ENCODE results near the gene RNASEL. TPM values are rescaled to one million over a fixed set of nuclear protein-coding genes. Genes with fewer than 3 reads are reported as not detected.

RNASEL gene
- total RNA-seq, 3 donors from 2014 or later, result 14.3 to 23.9 (median 16.3) TPM

- Histone ChIP-seq H3K4me1 (ENCODE audit: low read depth) (peaks cover 10% of the 10 kb centered on the region), H3K36me3 (ENCODE audit: low read depth) (no peaks in the 10 kb centered on the region), H3K4me3 (no peak overlapping the region), H3K9me3 (no peaks in the 10 kb centered on the region)
- intact Hi-C loops (cut with DNase I, micrococcal nuclease), result loop anchor here (2.0 kb wide), 1 partner anchor 185 kb away; no protein-coding TSS in a partner anchor
- TF ChIP-seq CTCF (IDR thresholded peaks at IDR 0.05), result no peak
- DNase-seq (no peak), ATAC-seq (no peak)
Observed at GRCh38 chr1:182601913-182602312, 12.9 kb upstream of the RNASEL start.

GRCh38 chr1:182601416-182601786 is 12.3 kb upstream of the RNASEL start:
- intact Hi-C loops (cut with DNase I, micrococcal nuclease), result loop anchor here (2.0 kb wide), 1 partner anchor 185 kb away; no protein-coding TSS in a partner anchor
- TF ChIP-seq CTCF (IDR thresholded peaks at IDR 0.05), result peak; percentile 62
- DNase-seq, result peak in 1 of 3 donors; percentile 67
- Histone ChIP-seq H3K9me3 (no peaks in the 10 kb centered on the region), H3K4me1 (ENCODE audit: low read depth) (peaks cover 10% of the 10 kb centered on the region), H3K36me3 (ENCODE audit: low read depth) (no peaks in the 10 kb centered on the region), H3K4me3 (no peak overlapping the region)
- ATAC-seq, result peak; percentile 50

- H3K4me1 ChIP-seq (ENCODE audit: low read depth), result peaks cover 10% of the 10 kb centered on the region
- no peaks in the 10 kb centered on the region for H3K36me3 ChIP-seq (ENCODE audit: low read depth)
- H3K4me3 ChIP-seq, result no peak overlapping the region
- no peak for TF ChIP-seq CTCF (IDR thresholded peaks at IDR 0.05)
- no peak for ATAC-seq
- intact Hi-C loops (cut with DNase I, micrococcal nuclease), result loop anchor here (2.0 kb wide), 1 partner anchor 186 kb away; no protein-coding TSS in a partner anchor
- no peaks in the 10 kb centered on the region for H3K9me3 ChIP-seq
- DNase-seq, result no peak
Observed at GRCh38 chr1:182600745-182601415, 11.8 kb upstream of the RNASEL start.

- Histone ChIP-seq H3K4me1 (ENCODE audit: low read depth) (peaks cover 10% of the 10 kb centered on the region), H3K4me3 (no peak overlapping the region), H3K9me3 (no peaks in the 10 kb centered on the region), H3K36me3 (ENCODE audit: low read depth) (no peaks in the 10 kb centered on the region)
- ATAC-seq, result no peak
- no peak for DNase-seq
- intact Hi-C loops (cut with DNase I, micrococcal nuclease), result loop anchor here (2.0 kb wide), 1 partner anchor 187 kb away; no protein-coding TSS in a partner anchor
- no peak for TF ChIP-seq CTCF (IDR thresholded peaks at IDR 0.05)
Observed at GRCh38 chr1:182600036-182600713, 11.1 kb upstream of the RNASEL start.

- Histone ChIP-seq H3K36me3 (ENCODE audit: low read depth) (no peaks in the 10 kb centered on the region), H3K4me3 (no peak overlapping the region), H3K4me1 (ENCODE audit: low read depth) (peaks cover 6% of the 10 kb centered on the region), H3K9me3 (no peaks in the 10 kb centered on the region)
- TF ChIP-seq CTCF (IDR thresholded peaks at IDR 0.05), result no peak
- intact Hi-C loops (cut with DNase I, micrococcal nuclease), result loop anchor here in 1 of 2 donors (5.0 kb wide), 1 partner anchor 152 kb away; no protein-coding TSS in a partner anchor
- no peak for DNase-seq
- no peak for ATAC-seq
Observed at GRCh38 chr1:182599339-182599738, 10.3 kb upstream of the RNASEL start.
